Sigmoid colon (tissue), 4 donors: Measurements from ENCODE around the gene ACOT13.
"Not testable (repeated sequence)": the region's sequence is repeated elsewhere in the genome, so short reads cannot be mapped to it uniquely, and the experiment has no call there.

Experiments
- POLR2A ChIP-seq, 2 donors: fragments of 450-650 bp; IDR thresholded peaks; one replicate each; pipeline ENCODE4 v1.6.1; 2016; ENCODE audit warnings: antibody characterized with exemption in 2 of 2, mild to moderate bottlenecking in 2 of 2, moderate library complexity in 2 of 2
- POLR2AphosphoS5 ChIP-seq, 4 donors: sonication (generic); formaldehyde crosslinking; IDR thresholded peaks; one replicate each; pipeline ENCODE4 v1.6.1; 2017; ENCODE audit warnings: antibody characterized with exemption in 4 of 4
- TF ChIP-seq, protein P1 (sequence below), 4 experiments: fragments of 450-650 bp in 3 of 4; fragments of 200-600 bp in 1 of 4; IDR thresholded peaks; one replicate each; pipeline ENCODE4 v1.5.1; 2016 to 2019; ENCODE audit warnings: antibody characterized with exemption in 4 of 4, mild to moderate bottlenecking in 3 of 4, moderate library complexity in 2 of 4

DNA sequence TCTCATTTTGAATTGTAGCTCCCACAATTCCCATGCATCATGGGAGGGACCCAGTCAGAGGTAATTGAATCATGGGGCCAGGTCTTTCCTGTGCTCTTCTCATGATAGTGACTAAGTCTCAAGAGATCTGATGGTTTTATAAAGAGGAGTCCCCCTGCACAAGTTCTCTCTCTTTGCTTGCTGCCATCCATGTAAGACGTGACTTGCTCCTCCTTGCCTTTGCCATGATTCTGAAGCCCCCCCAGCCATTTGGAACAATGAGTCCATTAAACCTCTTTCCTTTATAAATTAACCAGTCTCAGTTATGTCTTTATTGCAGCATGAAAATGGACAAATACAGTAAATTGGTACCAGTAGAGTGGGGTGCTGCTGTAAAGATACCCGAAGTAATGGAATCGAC lies 63.8 kb downstream of the ACOT13 start:
- TF ChIP-seq, protein P1, sequence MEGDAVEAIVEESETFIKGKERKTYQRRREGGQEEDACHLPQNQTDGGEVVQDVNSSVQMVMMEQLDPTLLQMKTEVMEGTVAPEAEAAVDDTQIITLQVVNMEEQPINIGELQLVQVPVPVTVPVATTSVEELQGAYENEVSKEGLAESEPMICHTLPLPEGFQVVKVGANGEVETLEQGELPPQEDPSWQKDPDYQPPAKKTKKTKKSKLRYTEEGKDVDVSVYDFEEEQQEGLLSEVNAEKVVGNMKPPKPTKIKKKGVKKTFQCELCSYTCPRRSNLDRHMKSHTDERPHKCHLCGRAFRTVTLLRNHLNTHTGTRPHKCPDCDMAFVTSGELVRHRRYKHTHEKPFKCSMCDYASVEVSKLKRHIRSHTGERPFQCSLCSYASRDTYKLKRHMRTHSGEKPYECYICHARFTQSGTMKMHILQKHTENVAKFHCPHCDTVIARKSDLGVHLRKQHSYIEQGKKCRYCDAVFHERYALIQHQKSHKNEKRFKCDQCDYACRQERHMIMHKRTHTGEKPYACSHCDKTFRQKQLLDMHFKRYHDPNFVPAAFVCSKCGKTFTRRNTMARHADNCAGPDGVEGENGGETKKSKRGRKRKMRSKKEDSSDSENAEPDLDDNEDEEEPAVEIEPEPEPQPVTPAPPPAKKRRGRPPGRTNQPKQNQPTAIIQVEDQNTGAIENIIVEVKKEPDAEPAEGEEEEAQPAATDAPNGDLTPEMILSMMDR (IDR thresholded peaks at IDR 0.05), result not testable (repeated sequence)
- TF ChIP-seq POLR2AphosphoS5, POLR2A (IDR thresholded peaks at IDR 0.05): not testable (repeated sequence)
